ENCODE data around the gene OLFML2A.

OLFML2A gene

DNA sequence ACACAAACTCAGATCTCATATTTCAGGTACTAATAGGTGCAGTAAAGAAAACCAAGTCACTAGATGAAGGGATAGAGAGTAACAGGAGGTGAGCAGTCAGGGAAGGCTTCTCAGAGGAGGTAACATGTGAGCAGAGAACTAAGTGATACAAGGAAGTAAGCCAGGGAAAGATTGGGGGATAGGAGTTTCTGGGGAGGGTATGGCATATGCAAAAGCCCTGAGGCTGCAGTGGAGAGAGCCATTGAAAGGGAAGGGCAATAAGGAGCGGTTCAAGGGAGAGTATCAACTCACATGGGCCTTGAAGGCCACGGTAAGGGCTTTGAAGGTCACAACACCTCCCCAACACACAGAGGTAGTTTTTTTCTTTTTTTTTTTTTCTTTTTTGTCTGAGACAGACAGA, 6.9 kb downstream of the OLFML2A start:
- DNase-seq (ENCODE audit: low spot score) (no peak), ATAC-seq (ENCODE audit: low read depth) (no peak)
- no peak overlapping the region for H3K4me3 ChIP-seq (ENCODE audit: severe bottlenecking)
- H3K4me1 ChIP-seq (ENCODE audit: insufficient read depth, poor library complexity, severe bottlenecking), result peaks cover 14% of the 10 kb centered on the region
- no peaks in the 10 kb centered on the region for H3K36me3 ChIP-seq (ENCODE audit: low read depth)
- TF ChIP-seq, protein P1, sequence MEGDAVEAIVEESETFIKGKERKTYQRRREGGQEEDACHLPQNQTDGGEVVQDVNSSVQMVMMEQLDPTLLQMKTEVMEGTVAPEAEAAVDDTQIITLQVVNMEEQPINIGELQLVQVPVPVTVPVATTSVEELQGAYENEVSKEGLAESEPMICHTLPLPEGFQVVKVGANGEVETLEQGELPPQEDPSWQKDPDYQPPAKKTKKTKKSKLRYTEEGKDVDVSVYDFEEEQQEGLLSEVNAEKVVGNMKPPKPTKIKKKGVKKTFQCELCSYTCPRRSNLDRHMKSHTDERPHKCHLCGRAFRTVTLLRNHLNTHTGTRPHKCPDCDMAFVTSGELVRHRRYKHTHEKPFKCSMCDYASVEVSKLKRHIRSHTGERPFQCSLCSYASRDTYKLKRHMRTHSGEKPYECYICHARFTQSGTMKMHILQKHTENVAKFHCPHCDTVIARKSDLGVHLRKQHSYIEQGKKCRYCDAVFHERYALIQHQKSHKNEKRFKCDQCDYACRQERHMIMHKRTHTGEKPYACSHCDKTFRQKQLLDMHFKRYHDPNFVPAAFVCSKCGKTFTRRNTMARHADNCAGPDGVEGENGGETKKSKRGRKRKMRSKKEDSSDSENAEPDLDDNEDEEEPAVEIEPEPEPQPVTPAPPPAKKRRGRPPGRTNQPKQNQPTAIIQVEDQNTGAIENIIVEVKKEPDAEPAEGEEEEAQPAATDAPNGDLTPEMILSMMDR (IDR thresholded peaks at IDR 0.05; ENCODE audit: poor library complexity, severe bottlenecking), result no peak
- peak overlapping the region; percentile 6 for H3K27ac ChIP-seq (ENCODE audit: poor library complexity, severe bottlenecking)
- no peaks in the 10 kb centered on the region for H3K9me3 ChIP-seq (ENCODE audit: severe bottlenecking)
- H3K27me3 ChIP-seq (ENCODE audit: insufficient read depth, poor library complexity, severe bottlenecking), result no peaks in the 10 kb centered on the region

DNA sequence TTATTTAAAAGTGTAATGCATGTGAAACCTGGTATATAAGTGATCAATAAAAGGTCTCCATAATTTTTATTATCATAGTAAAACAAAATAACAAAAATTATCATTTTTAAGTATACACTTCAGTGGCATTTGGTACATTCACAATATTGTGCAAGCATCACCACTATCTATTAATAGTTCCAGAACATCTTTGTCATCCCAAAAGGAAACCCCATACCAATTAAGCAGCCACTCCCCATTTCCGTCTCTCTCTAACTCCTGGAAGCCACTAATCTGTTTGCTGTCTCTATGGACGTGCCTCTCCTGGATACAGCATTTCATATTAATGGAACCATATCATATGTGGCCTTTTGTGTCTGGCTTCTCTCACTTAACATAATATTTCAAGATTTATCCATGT, 7.6 kb downstream of the OLFML2A start:
- no peaks in the 10 kb centered on the region for H3K9me3 ChIP-seq (ENCODE audit: severe bottlenecking)
- no peak for DNase-seq (ENCODE audit: low spot score)
- TF ChIP-seq, protein P1 (IDR thresholded peaks at IDR 0.05; ENCODE audit: poor library complexity, severe bottlenecking), result no peak
- no peak overlapping the region for H3K4me3 ChIP-seq (ENCODE audit: severe bottlenecking)
- H3K27ac ChIP-seq (ENCODE audit: poor library complexity, severe bottlenecking), result peak overlapping the region; percentile 2
- no peaks in the 10 kb centered on the region for H3K27me3 ChIP-seq (ENCODE audit: insufficient read depth, poor library complexity, severe bottlenecking)
- H3K4me1 ChIP-seq (ENCODE audit: insufficient read depth, poor library complexity, severe bottlenecking), result peaks cover 10% of the 10 kb centered on the region
- H3K36me3 ChIP-seq (ENCODE audit: low read depth), result no peaks in the 10 kb centered on the region
- peak; percentile 49; the same call in 2 of the 3 replicates for ATAC-seq (ENCODE audit: low read depth)

DNA sequence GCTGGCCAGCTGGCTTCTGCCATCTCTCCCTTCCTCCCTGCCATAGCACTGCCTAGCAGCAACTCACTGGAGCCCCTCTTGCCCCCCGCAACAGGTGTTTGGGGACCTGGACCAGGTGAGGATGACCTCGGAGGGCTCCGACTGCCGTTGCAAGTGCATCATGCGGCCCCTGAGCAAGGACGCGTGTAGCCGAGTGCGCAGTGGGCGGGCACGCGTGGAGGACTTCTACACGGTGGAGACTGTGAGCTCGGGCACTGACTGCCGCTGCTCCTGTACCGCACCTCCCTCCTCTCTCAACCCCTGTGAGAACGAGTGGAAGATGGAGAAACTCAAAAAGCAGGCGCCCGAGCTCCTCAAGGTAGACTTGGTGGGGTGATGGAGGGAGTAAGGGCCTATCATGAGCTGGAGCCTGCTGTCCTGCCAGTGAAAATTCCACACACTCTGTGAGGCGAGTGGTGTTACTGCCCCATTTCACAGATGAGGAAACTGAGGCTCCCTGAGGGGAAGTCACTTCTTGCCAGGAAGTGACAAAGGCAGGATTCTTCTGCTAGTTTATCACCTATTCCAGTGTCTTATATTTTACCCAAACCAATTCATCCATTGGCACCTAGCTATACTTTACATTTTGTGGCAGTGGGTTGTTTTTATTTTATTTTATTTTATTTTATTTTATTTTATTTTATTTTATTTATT, 10.1 kb downstream of the OLFML2A start:
- no peaks in the 10 kb centered on the region for H3K36me3 ChIP-seq (ENCODE audit: low read depth)
- TF ChIP-seq, protein P1 (IDR thresholded peaks at IDR 0.05; ENCODE audit: poor library complexity, severe bottlenecking), result no peak
- DNase-seq (ENCODE audit: low spot score) (peak; percentile 53), ATAC-seq (ENCODE audit: low read depth) (no peak)
- no peak overlapping the region for H3K27ac ChIP-seq (ENCODE audit: poor library complexity, severe bottlenecking)
- H3K4me1 ChIP-seq (ENCODE audit: insufficient read depth, poor library complexity, severe bottlenecking), result peaks cover 6% of the 10 kb centered on the region
- H3K27me3 ChIP-seq (ENCODE audit: insufficient read depth, poor library complexity, severe bottlenecking), result no peaks in the 10 kb centered on the region
- no peak overlapping the region for H3K4me3 ChIP-seq (ENCODE audit: severe bottlenecking)
- H3K9me3 ChIP-seq (ENCODE audit: severe bottlenecking), result no peaks in the 10 kb centered on the region

DNA sequence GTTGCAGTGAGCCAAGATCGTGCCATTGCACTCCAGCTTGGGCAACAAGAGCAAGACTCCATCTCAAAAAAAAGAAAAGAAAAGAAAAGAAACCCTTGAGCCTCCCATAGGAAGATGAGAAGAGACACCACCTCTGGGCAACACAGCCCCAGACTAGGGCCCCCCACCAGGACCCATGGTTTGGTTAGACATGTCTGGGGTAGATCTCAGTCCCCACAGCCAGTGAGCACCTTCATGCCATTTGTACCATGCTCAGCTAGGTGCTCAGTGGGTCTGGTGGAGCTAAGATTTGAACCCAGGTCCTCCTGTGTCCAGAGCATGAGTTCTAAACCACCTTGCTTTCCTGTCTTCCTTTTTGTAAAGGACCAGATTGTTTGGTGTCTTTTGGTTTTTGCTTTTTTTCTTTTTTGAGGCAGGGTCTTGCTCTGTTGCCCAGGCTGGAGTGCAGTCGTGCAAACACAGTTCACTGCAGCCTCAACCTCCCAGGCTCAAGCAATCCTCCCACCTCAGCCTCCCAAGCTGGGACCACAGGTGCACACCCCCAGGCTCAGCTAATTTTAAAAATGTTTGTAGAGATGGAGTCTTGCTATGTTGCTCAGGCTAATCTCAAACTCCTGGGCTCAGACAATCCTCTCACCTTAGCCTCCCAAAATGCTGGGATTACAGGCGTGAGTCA, 11.7 kb downstream of the OLFML2A start:
- Histone ChIP-seq H3K27me3 (ENCODE audit: insufficient read depth, poor library complexity, severe bottlenecking) (no peaks in the 10 kb centered on the region), H3K27ac (ENCODE audit: poor library complexity, severe bottlenecking) (no peak overlapping the region), H3K4me3 (ENCODE audit: severe bottlenecking) (no peak overlapping the region), H3K9me3 (ENCODE audit: severe bottlenecking) (no peaks in the 10 kb centered on the region), H3K4me1 (ENCODE audit: insufficient read depth, poor library complexity, severe bottlenecking) (peaks cover 15% of the 10 kb centered on the region), H3K36me3 (ENCODE audit: low read depth) (no peaks in the 10 kb centered on the region)
- peak; percentile 19 for DNase-seq (ENCODE audit: low spot score)
- ATAC-seq (ENCODE audit: low read depth), result no peak
- TF ChIP-seq, protein P1 (IDR thresholded peaks at IDR 0.05; ENCODE audit: poor library complexity, severe bottlenecking), result no peak

DNA sequence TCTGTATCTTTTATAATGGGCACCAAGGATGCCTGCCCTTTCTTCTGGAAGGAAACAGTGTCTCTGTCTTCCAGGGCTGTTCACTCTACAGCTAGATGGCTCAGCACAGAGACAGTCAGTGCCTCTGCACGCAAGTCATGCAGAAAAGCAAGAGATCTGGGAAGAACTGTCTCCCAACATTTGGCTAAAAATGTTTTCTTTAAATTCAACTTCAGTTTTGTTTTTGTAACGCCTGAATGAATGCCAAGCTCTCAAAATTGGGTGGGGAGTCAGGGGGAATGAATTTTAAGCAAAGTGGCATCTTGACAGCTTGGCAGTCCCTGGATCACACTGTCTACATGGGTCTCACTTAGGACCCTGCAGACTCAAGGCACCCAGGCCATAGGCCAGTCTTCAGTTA, 12.6 kb downstream of the OLFML2A start:
- no peaks in the 10 kb centered on the region for H3K36me3 ChIP-seq (ENCODE audit: low read depth)
- ATAC-seq (ENCODE audit: low read depth), result no peak
- no peak overlapping the region for H3K4me3 ChIP-seq (ENCODE audit: severe bottlenecking)
- H3K4me1 ChIP-seq (ENCODE audit: insufficient read depth, poor library complexity, severe bottlenecking), result peaks cover 11% of the 10 kb centered on the region
- H3K27me3 ChIP-seq (ENCODE audit: insufficient read depth, poor library complexity, severe bottlenecking), result no peaks in the 10 kb centered on the region
- no peak overlapping the region for H3K27ac ChIP-seq (ENCODE audit: poor library complexity, severe bottlenecking)
- H3K9me3 ChIP-seq (ENCODE audit: severe bottlenecking), result no peaks in the 10 kb centered on the region
- TF ChIP-seq, protein P1 (IDR thresholded peaks at IDR 0.05; ENCODE audit: poor library complexity, severe bottlenecking), result no peak
- peak; percentile 6 for DNase-seq (ENCODE audit: low spot score)
